IPS DF 19.7 (cell line): Measurements from ENCODE around the gene CHRM5.
"Not testable (repeated sequence)": the region's sequence is repeated elsewhere in the genome, so short reads cannot be mapped to it uniquely, and the experiment has no call there.

Experiments used
- DNase-seq: peaks from one replicate; pipeline ENCODE4 v3.0.0-alpha.2; 2013; ENCODE audit warnings: low read depth, low spot score

Gene CHRM5

GRCh38 chr15:34039790-34040113 lies 71.5 kb downstream of the CHRM5 start:
- no peak for DNase-seq

- DNase-seq: no peak
Measured at GRCh38 chr15:34043391-34043790, 75.1 kb downstream of the CHRM5 start.

- no peak for DNase-seq
Measured at GRCh38 chr15:34043813-34044212, 75.5 kb downstream of the CHRM5 start.

- DNase-seq: no peak
Measured at GRCh38 chr15:34046471-34047145, 78.3 kb downstream of the CHRM5 start.

- no peak for DNase-seq
Measured at GRCh38 chr15:34047893-34048775, 79.8 kb downstream of the CHRM5 start.

DNA sequence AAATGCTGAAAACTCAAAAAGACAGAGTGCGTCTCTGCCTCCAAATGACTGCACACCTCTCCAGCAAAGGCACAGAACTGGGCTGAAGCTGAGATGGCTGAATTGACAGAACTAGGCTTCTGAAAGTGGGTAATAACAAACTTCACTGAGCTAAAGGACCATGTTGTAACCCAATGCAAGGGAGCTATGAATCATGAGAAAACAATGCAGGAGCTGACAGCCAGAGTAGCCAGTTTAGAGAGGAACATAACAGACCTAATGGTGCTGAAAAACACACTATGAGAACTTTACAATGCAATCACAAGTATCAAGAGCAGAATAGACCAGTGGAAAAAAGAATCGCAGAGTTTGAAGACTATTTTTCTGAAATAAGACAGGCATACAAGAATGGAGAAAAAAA lies 80.8 kb downstream of the CHRM5 start:
- DNase-seq: no peak

GRCh38 chr15:34050385-34050784 lies 82.1 kb downstream of the CHRM5 start:
- not testable (repeated sequence) for DNase-seq

DNA sequence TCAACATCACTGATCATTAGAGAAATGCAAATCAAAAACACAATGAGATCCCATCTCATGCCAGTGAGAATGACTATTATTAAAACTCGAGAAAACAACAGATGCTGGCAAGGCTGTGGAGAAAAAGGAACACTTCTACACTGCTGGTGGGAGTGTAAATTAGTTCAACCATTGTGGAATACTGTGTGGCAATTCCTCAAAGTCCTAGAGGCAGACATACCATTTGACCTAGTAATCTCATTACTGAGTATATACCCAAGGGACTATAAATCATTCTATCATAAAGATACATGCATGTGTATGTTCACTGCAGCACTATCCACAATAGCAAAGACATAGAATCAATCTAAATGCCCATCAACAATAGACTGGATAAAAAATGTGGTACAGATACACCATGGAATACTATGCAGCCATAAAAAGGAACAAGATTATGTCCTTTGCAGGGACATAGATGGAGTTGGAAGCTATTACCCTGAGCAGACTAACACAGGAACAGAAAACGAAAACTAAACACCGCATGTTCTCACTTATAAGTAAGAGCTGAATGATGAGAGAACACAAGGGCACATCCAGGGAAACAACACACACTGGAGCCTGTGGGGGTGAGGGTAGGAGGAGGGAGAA lies 85.9 kb downstream of the CHRM5 start:
- no peak for DNase-seq

DNA sequence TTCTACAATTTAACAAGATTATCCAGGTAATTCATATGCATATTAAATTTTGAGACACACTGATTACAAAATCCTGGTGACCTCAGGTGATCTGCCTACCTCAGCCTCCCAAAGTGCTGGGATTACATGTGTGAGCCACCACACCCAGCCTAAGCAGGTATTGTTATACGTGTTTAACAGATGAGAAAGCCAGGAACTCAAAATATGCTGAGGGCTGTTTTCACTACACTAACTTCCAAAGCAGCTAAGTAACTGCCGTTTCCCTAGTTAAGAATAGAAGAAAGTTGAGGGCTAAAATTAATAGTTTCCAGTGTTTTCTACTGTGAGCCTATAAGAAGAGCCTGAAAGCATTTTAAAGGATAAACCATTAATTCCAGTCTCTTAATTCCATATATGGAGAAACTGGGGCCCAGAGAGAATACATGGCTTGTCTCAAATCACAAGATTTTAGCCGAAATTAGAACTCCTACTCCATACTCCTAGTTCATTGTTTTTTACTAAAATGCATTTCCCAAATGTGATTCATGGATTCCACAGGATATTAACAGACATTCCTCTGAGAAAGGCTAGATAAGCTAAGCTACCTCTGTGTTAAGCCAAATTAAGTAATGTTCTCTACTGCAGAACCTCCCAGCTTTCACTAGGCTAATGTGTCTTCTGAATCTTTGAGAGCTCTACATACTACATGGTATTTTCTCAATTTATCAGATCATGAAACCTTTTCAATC lies 87.7 kb downstream of the CHRM5 start:
- DNase-seq: no peak

DNA sequence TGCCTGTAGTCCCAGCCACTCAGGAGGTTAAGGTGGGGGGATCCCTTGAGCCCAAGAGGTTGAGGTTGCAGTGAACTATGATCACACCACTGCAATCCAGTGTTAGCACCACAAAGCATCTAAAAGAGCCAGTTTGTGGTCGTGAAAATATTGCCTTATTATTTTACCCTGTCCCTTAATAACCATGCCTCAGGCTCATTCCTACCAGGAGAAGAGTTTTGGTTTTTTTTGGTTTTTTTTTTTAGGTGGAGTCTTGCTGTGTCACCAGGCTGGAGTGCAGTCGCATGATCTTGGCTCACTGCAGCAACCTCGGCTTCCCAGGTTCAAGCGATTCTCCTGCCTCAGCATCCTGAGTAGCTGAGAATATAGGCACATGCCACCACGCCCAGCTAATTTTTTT lies 88.6 kb downstream of the CHRM5 start:
- DNase-seq: no peak

GRCh38 chr15:34059476-34059875 lies 91.2 kb downstream of the CHRM5 start:
- no peak for DNase-seq

DNA sequence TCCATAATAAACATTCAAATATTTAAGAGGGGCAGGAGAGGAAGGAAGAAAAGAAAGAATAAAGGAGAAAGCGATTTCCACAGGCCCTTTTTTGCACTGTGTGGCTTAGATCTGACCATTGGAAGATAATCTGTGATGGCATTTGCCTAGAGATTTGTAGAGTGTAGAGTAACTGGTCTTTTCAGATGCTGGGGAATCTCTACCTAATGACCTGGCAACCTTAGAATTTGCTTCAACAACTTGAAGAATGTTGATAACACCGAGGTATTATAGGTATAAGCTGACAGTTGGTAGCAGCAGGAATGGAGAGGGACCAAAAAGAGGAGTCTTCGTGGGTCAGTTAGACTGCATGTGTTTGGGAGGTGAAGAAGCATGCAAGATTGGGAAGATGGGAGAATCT lies 91.6 kb downstream of the CHRM5 start:
- DNase-seq: no peak

- DNase-seq: no peak
Measured at GRCh38 chr15:34064438-34064837, 96.1 kb downstream of the CHRM5 start.

GRCh38 chr15:34065261-34065660 lies 97.0 kb downstream of the CHRM5 start:
- no peak for DNase-seq

GRCh38 chr15:34065941-34066340 lies 97.6 kb downstream of the CHRM5 start:
- no peak for DNase-seq

DNA sequence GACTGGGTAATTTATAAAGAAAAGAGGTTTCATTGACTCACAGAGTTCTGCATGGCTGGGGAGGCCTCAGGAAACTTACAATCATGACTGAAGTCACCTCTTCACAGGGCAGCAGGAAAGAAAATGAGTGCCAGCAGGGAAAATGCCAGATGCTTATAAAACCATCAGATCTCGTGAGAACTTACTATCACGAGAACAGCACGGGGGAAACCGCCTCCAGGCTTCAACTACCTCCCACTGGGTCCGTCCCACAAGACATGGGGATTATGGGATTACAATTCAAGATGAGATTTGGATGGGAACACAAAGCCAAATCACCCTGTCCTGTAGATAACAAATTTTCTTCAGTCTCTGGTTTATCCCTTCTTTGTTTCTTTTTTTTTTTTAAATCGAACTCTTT lies 101.7 kb downstream of the CHRM5 start:
- no peak for DNase-seq

DNA sequence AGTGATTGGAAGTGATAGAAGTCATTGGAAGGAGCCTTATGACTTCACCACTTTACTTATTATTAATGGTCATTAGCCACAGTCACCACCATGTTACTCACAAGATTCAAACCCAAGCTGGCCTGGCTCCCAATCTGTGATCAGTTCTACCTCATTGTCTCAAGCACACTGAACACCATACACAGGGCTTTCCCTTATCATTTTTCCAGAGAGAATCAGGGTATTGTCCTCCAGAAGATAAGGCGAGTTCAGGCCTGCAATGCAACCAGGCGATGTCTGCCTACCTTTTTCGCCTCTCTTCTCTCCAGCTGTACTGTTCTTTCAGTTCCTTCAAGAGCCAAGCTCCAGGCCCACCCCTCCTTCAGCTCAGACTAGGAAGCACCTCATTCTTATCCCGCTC lies 108.5 kb downstream of the CHRM5 start:
- no peak for DNase-seq

- no peak for DNase-seq
Measured at GRCh38 chr15:34078900-34079299, 110.6 kb downstream of the CHRM5 start.

- no peak for DNase-seq
Measured at GRCh38 chr15:34079904-34080303, 111.6 kb downstream of the CHRM5 start.

DNA sequence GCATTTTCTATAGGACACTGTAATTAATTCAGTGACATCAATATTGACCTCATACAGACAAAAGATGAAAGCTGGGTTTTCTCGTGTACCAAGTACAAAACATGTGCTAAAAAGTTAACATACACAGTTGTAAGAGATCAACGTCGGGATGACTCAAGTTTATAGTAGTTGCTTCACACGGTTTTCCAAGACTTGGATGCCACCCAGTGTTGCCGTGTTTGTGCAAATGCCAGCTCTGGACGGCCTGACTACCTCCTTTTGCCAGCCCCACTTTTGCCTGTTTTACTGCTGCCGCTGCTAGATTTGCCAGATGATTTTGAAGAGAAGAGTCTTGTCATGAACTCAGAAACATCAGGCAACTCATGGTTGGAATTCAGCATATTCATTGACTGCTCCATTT lies 115.8 kb downstream of the CHRM5 start:
- no peak for DNase-seq

DNA sequence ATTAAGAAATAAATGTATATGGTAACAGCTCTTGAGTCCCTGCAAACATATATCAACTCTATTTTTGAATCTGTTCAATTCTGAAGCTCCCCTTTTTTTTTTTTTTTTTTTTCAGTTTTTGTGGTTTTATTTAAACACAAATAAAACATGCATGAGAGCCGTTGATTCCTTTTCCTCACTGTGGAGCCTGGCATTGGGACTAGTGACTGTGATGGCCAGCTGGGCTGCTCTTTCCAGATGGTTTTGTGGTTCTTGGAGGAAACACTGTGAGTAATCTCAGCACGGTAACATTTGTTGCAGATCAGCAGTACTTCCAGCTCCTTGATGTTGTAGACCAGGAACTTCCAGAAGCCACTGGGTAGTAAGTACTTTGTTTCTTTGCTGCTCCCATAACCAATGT lies 117.4 kb downstream of the CHRM5 start:
- no peak for DNase-seq

DNA sequence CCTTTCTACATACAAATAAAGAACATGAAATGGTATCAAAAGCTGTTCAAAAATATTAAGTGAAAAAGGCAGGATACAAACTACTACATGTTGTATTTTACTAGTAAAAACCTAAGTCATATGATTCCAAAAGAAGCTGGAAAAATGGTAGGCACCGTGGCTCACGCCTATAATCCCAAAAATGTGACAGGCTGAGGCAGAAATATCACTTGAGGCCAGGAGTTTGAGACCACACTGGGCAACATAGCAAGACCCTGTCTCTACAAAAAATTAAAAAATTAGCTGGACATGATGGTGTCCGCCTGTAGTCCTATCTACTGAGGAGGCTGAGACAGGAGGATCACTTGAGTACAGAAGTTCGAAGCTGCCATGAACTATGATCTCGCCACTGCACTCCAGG lies 131.6 kb downstream of the CHRM5 start:
- DNase-seq: no peak
